ENCODE results near the gene ZNF654. TPM values are rescaled to one million over a fixed set of nuclear protein-coding genes. Genes with fewer than 3 reads are reported as not detected.

ZNF654 gene
- total and polyA plus RNA-seq, 11 donors: 2.4 to 15.9 (median 8.7) TPM

GRCh38 chr3:88131695-88132094, 72.6 kb downstream of the ZNF654 start:
- H3K27me3 ChIP-seq: no peaks in the 10 kb centered on the region
- H3K4me1 ChIP-seq: peaks cover 0 to 13% (median 0%) of the 10 kb centered on the region in 12 donors
- intact Hi-C loops (cut with DNase I): no loop called here
- H3K27ac ChIP-seq: no peak overlapping the region
- H3K36me3 ChIP-seq: peaks cover 0 to 72% (median 36%) of the 10 kb centered on the region in 9 donors
- no peak for TF ChIP-seq POLR2A (IDR thresholded peaks at IDR 0.05)
- TF ChIP-seq CTCF (IDR thresholded peaks at IDR 0.05): no peak
- no peak for DNase-seq
- no peaks in the 10 kb centered on the region for H3K9me3 ChIP-seq
- no peak overlapping the region for H3K4me3 ChIP-seq
- 81 to 93% (median 87%) methylated on average over 1 of the region's 1 CpG for WGBS, 4 donors
- ATAC-seq: no peak

- 75 to 100% (median 85%) methylated on average over 1 of the region's 1 CpG for WGBS, 4 donors
- peaks cover 0 to 13% (median 0%) of the 10 kb centered on the region in 12 donors for H3K4me1 ChIP-seq
- peaks cover 0 to 83% (median 37%) of the 10 kb centered on the region in 9 donors for H3K36me3 ChIP-seq
- DNase-seq (no peak), ATAC-seq (no peak)
- no peak for TF ChIP-seq CTCF (IDR thresholded peaks at IDR 0.05)
- TF ChIP-seq POLR2A (IDR thresholded peaks at IDR 0.05): no peak
- intact Hi-C loops (cut with DNase I): no loop called here
- H3K9me3 ChIP-seq: no peaks in the 10 kb centered on the region
- no peak overlapping the region for H3K4me3 ChIP-seq
- H3K27me3 ChIP-seq: no peaks in the 10 kb centered on the region
- no peak overlapping the region for H3K27ac ChIP-seq
Measured at GRCh38 chr3:88132894-88133293, 73.8 kb downstream of the ZNF654 start.

GRCh38 chr3:88133711-88134263, 74.7 kb downstream of the ZNF654 start:
- 2 to 56% (median 27%) methylated on average over 1 of the region's 1 CpG for WGBS, 4 donors
- TF ChIP-seq CTCF (IDR thresholded peaks at IDR 0.05) (no peak), POLR2A (IDR thresholded peaks at IDR 0.05) (no peak)
- Histone ChIP-seq H3K9me3 (no peaks in the 10 kb centered on the region), H3K36me3 (peaks cover 0 to 90% (median 43%) of the 10 kb centered on the region in 9 donors), H3K27ac (no peak overlapping the region), H3K27me3 (no peaks in the 10 kb centered on the region), H3K4me1 (peaks cover 0 to 13% (median 0%) of the 10 kb centered on the region in 12 donors), H3K4me3 (no peak overlapping the region)
- ATAC-seq (no peak), DNase-seq (no peak)
- intact Hi-C loops (cut with DNase I): no loop called here

- 83 to 90% (median 86%) methylated on average over 1 of the region's 1 CpG for whole genome bisulfite sequencing, 4 donors
- Histone ChIP-seq H3K36me3 (peaks cover 0 to 99% (median 66%) of the 10 kb centered on the region in 9 donors), H3K27ac (no peak overlapping the region), H3K4me1 (peaks cover 0 to 5% (median 0%) of the 10 kb centered on the region in 12 donors), H3K4me3 (no peak overlapping the region), H3K9me3 (no peaks in the 10 kb centered on the region), H3K27me3 (no peaks in the 10 kb centered on the region)
- DNase-seq (no peak), ATAC-seq (no peak)
- intact Hi-C loops (cut with DNase I): no loop called here
- TF ChIP-seq CTCF (IDR thresholded peaks at IDR 0.05) (no peak), POLR2A (IDR thresholded peaks at IDR 0.05) (no peak)
Measured at GRCh38 chr3:88137836-88138235, 78.8 kb downstream of the ZNF654 start.

Measured in heart left ventricle (tissue), 16 donors.